Measurements from ENCODE around the gene CYTL1. TPM values are rescaled to one million over a fixed set of nuclear protein-coding genes. Genes with fewer than 3 reads are reported as not detected.

Gene CYTL1
- polyA plus RNA-seq, 1 donor from 2014 or later = not detected

DNA sequence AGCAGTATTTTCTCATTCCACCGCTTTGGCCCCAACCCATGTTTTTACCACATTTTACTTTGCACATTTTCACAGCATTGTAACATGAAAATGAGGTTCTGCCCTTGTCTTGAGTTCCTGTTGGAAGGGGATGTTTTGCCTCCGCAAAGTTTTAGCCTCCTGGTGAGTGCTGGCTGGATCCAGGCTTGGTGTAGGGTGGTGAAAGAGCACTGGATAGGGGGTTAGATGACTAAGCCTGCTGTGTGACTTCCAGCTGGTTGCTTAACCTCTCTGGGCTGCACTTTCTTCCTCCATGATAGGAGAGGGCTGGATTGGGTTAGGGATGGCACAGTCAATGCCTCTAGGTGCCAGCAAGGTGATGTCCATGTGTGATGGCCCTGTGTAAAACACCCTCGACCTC, 28.9 kb downstream of the CYTL1 start:
- Histone ChIP-seq H3F3A (ENCODE audit: insufficient read depth, low read length, poor library complexity, severe bottlenecking) (no peaks in the 10 kb centered on the region), H3K9me2 (ENCODE audit: insufficient read depth, low read length) (no peaks in the 10 kb centered on the region), H3K27me3 (ENCODE audit: insufficient read depth, low read depth, low read length) (no peaks in the 10 kb centered on the region), H3K4me3 (ENCODE audit: low read length) (no peak overlapping the region), H3K9me3 (ENCODE audit: low read length) (no peaks in the 10 kb centered on the region), H3K9ac (ENCODE audit: low read length) (no peak overlapping the region), H3K79me2 (replicated peaks; ENCODE audit: insufficient read depth, low read length) (no peaks in the 10 kb centered on the region), H3K36me3 (ENCODE audit: insufficient read depth, low read length) (no peaks in the 10 kb centered on the region), H3K27ac (ENCODE audit: low read length) (no peak overlapping the region), H2AFZ (ENCODE audit: low read depth, low read length) (no peak overlapping the region), H4K20me1 (ENCODE audit: insufficient read depth) (no peaks in the 10 kb centered on the region), H3K4me2 (ENCODE audit: low read length) (no peak overlapping the region)
- no peak for TF ChIP-seq MXI1 (conservative IDR thresholded peaks at IDR 0.05; ENCODE audit: poor library complexity, severe bottlenecking)
- TF ChIP-seq RAD21 (conservative IDR thresholded peaks at IDR 0.05) = no peak
- no peak for TF ChIP-seq TAF1 (IDR thresholded peaks at IDR 0.05; ENCODE audit: low read depth)
- no peak for TF ChIP-seq EP300 (conservative IDR thresholded peaks at IDR 0.05; ENCODE audit: poor library complexity, severe bottlenecking)
- TF ChIP-seq POLR2AphosphoS5 (IDR thresholded peaks at IDR 0.05) = no peak
- TF ChIP-seq, protein P1, sequence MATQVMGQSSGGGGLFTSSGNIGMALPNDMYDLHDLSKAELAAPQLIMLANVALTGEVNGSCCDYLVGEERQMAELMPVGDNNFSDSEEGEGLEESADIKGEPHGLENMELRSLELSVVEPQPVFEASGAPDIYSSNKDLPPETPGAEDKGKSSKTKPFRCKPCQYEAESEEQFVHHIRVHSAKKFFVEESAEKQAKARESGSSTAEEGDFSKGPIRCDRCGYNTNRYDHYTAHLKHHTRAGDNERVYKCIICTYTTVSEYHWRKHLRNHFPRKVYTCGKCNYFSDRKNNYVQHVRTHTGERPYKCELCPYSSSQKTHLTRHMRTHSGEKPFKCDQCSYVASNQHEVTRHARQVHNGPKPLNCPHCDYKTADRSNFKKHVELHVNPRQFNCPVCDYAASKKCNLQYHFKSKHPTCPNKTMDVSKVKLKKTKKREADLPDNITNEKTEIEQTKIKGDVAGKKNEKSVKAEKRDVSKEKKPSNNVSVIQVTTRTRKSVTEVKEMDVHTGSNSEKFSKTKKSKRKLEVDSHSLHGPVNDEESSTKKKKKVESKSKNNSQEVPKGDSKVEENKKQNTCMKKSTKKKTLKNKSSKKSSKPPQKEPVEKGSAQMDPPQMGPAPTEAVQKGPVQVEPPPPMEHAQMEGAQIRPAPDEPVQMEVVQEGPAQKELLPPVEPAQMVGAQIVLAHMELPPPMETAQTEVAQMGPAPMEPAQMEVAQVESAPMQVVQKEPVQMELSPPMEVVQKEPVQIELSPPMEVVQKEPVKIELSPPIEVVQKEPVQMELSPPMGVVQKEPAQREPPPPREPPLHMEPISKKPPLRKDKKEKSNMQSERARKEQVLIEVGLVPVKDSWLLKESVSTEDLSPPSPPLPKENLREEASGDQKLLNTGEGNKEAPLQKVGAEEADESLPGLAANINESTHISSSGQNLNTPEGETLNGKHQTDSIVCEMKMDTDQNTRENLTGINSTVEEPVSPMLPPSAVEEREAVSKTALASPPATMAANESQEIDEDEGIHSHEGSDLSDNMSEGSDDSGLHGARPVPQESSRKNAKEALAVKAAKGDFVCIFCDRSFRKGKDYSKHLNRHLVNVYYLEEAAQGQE (IDR thresholded peaks at IDR 0.05; ENCODE audit: borderline replicate concordance) = no peak
- TF ChIP-seq SMC3 (conservative IDR thresholded peaks at IDR 0.05; ENCODE audit: poor library complexity) = no peak
- TF ChIP-seq, protein P2, sequence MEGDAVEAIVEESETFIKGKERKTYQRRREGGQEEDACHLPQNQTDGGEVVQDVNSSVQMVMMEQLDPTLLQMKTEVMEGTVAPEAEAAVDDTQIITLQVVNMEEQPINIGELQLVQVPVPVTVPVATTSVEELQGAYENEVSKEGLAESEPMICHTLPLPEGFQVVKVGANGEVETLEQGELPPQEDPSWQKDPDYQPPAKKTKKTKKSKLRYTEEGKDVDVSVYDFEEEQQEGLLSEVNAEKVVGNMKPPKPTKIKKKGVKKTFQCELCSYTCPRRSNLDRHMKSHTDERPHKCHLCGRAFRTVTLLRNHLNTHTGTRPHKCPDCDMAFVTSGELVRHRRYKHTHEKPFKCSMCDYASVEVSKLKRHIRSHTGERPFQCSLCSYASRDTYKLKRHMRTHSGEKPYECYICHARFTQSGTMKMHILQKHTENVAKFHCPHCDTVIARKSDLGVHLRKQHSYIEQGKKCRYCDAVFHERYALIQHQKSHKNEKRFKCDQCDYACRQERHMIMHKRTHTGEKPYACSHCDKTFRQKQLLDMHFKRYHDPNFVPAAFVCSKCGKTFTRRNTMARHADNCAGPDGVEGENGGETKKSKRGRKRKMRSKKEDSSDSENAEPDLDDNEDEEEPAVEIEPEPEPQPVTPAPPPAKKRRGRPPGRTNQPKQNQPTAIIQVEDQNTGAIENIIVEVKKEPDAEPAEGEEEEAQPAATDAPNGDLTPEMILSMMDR (IDR thresholded peaks at IDR 0.05; ENCODE audit: poor library complexity, severe bottlenecking) = no peak
- no peak for TF ChIP-seq EZH2 (IDR thresholded peaks at IDR 0.05; ENCODE audit: borderline replicate concordance, insufficient read depth, low read length, poor library complexity, severe bottlenecking)

DNA sequence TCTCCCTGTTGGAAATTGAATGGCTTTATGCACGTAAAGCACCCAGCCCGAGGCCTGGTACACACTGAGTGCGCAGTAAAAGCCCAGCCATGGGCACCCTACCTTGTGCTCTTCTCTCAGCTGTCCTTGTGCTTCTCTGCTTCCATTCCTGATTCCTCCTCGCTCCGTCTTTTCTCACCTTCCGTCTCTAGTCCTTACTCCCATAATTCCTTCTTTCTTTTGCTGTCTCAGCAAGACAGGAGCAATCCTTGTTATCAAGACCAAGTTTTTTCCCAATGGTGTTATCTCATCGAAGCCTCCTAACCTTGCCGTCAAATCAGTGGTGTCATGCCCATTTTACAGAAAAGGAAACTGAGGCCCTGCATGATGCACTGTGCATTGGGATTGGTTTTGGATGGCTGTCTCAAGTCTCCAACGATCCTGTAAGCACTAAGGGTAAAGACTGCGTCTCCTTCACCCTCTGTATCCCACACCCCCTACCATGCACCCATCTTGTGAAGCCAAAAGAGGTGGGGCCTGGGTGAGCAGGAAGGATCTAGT, 30.1 kb downstream of the CYTL1 start:
- no peaks in the 10 kb centered on the region for H4K20me1 ChIP-seq (ENCODE audit: insufficient read depth)
- H3K9me3 ChIP-seq (ENCODE audit: low read length) = no peaks in the 10 kb centered on the region
- H3K27me3 ChIP-seq (ENCODE audit: insufficient read depth, low read depth, low read length) = no peaks in the 10 kb centered on the region
- no peak overlapping the region for H2AFZ ChIP-seq (ENCODE audit: low read depth, low read length)
- no peaks in the 10 kb centered on the region for H3K79me2 ChIP-seq (replicated peaks; ENCODE audit: insufficient read depth, low read length)
- H3K4me3 ChIP-seq (ENCODE audit: low read length) = no peak overlapping the region
- TF ChIP-seq EP300 (conservative IDR thresholded peaks at IDR 0.05; ENCODE audit: poor library complexity, severe bottlenecking) (no peak), TAF1 (IDR thresholded peaks at IDR 0.05; ENCODE audit: low read depth) (no peak), SMC3 (conservative IDR thresholded peaks at IDR 0.05; ENCODE audit: poor library complexity) (no peak), RAD21 (conservative IDR thresholded peaks at IDR 0.05) (no peak), MXI1 (conservative IDR thresholded peaks at IDR 0.05; ENCODE audit: poor library complexity, severe bottlenecking) (no peak), POLR2AphosphoS5 (IDR thresholded peaks at IDR 0.05) (no peak), EZH2 (IDR thresholded peaks at IDR 0.05; ENCODE audit: borderline replicate concordance, insufficient read depth, low read length, poor library complexity, severe bottlenecking) (no peak)
- TF ChIP-seq, protein P2 (IDR thresholded peaks at IDR 0.05; ENCODE audit: poor library complexity, severe bottlenecking) = no peak
- TF ChIP-seq, protein P1 (IDR thresholded peaks at IDR 0.05; ENCODE audit: borderline replicate concordance) = no peak
- no peaks in the 10 kb centered on the region for H3K9me2 ChIP-seq (ENCODE audit: insufficient read depth, low read length)
- no peak overlapping the region for H3K27ac ChIP-seq (ENCODE audit: low read length)
- H3K4me2 ChIP-seq (ENCODE audit: low read length) = no peak overlapping the region
- H3K9ac ChIP-seq (ENCODE audit: low read length) = no peak overlapping the region
- no peaks in the 10 kb centered on the region for H3K36me3 ChIP-seq (ENCODE audit: insufficient read depth, low read length)
- H3F3A ChIP-seq (ENCODE audit: insufficient read depth, low read length, poor library complexity, severe bottlenecking) = no peaks in the 10 kb centered on the region
